ENCODE data around the gene CBR4.

Gene CBR4

DNA sequence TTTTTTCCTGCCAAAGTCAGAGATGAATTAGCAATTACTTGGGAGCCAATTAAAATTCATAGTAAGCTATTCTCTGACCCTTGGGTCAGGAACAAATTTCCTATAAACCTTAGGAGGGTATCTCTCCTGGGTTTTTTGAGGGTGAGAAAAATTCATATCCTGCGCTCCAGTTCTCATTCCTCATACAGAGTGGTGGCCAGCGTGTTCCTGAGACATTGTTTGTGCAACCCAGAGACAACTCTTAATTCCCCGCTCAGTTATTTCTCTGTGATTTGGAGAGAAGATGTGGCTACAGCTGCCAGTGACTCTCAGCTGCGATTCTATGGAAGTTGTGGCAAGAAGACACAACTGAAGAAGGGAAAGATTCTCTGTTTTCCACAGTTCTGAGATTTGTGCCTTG lies 37.9 kb upstream of the CBR4 start:
- no peak for TF ChIP-seq TAF1 (IDR thresholded peaks at IDR 0.05; ENCODE audit: borderline replicate concordance, insufficient read depth, low read length)
- no peak for TF ChIP-seq FOXP2 (optimal IDR thresholded peaks at IDR 0.05; ENCODE audit: borderline replicate concordance, extremely low read depth, extremely low read length, insufficient read depth)
- no peak for TF ChIP-seq SIN3A (IDR thresholded peaks at IDR 0.05; ENCODE audit: borderline replicate concordance, insufficient read depth, low read length)
- TF ChIP-seq POLR2AphosphoS5 (IDR thresholded peaks at IDR 0.05; ENCODE audit: low read depth, low read length): no peak
- TF ChIP-seq, protein P1, sequence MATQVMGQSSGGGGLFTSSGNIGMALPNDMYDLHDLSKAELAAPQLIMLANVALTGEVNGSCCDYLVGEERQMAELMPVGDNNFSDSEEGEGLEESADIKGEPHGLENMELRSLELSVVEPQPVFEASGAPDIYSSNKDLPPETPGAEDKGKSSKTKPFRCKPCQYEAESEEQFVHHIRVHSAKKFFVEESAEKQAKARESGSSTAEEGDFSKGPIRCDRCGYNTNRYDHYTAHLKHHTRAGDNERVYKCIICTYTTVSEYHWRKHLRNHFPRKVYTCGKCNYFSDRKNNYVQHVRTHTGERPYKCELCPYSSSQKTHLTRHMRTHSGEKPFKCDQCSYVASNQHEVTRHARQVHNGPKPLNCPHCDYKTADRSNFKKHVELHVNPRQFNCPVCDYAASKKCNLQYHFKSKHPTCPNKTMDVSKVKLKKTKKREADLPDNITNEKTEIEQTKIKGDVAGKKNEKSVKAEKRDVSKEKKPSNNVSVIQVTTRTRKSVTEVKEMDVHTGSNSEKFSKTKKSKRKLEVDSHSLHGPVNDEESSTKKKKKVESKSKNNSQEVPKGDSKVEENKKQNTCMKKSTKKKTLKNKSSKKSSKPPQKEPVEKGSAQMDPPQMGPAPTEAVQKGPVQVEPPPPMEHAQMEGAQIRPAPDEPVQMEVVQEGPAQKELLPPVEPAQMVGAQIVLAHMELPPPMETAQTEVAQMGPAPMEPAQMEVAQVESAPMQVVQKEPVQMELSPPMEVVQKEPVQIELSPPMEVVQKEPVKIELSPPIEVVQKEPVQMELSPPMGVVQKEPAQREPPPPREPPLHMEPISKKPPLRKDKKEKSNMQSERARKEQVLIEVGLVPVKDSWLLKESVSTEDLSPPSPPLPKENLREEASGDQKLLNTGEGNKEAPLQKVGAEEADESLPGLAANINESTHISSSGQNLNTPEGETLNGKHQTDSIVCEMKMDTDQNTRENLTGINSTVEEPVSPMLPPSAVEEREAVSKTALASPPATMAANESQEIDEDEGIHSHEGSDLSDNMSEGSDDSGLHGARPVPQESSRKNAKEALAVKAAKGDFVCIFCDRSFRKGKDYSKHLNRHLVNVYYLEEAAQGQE (IDR thresholded peaks at IDR 0.05; ENCODE audit: insufficient read depth in 1 of 2, low read depth in 2 of 2, low read length in 2 of 2): no peak

DNA sequence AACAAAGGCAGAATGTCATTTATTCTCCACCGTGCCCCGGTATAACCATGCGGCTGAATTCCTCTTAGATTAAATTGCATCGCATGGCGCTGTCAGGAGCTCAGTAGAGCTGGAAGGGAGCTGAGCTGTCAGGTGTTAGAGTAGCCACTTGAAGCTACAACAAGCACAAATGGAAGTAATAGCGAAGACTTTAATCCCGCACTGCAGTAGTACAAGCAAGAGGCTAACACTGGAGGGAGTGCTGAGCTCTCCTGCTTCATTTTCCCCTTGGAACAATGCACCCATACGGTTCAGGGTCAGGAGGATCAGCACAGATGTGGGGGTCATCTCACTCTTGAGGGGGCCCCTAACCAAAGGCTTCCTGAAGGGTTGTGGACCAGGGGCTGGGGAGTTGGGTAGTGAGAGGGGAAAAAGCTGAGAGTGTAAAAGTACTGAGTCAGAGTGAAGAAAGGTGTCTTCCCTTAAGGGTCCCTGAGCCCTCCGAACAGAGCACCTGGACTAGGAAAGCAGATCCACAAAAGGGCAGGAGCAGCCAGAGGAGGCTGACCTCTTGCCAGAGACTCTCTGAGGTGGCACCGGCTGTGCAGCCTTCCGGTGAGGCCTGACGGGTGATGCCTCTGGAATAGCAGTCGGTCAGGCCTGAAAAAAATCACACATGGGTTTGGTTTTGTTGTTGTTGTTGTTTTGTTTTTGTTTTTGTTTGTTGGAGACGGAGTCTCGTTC lies 36.0 kb upstream of the CBR4 start:
- TF ChIP-seq, protein P1 (IDR thresholded peaks at IDR 0.05; ENCODE audit: insufficient read depth in 1 of 2, low read depth in 2 of 2, low read length in 2 of 2): no peak
- TF ChIP-seq TAF1 (IDR thresholded peaks at IDR 0.05; ENCODE audit: borderline replicate concordance, insufficient read depth, low read length): no peak
- TF ChIP-seq SIN3A (IDR thresholded peaks at IDR 0.05; ENCODE audit: borderline replicate concordance, insufficient read depth, low read length): no peak
- no peak for TF ChIP-seq POLR2AphosphoS5 (IDR thresholded peaks at IDR 0.05; ENCODE audit: low read depth, low read length)
- TF ChIP-seq FOXP2 (optimal IDR thresholded peaks at IDR 0.05; ENCODE audit: borderline replicate concordance, extremely low read depth, extremely low read length, insufficient read depth): no peak

DNA sequence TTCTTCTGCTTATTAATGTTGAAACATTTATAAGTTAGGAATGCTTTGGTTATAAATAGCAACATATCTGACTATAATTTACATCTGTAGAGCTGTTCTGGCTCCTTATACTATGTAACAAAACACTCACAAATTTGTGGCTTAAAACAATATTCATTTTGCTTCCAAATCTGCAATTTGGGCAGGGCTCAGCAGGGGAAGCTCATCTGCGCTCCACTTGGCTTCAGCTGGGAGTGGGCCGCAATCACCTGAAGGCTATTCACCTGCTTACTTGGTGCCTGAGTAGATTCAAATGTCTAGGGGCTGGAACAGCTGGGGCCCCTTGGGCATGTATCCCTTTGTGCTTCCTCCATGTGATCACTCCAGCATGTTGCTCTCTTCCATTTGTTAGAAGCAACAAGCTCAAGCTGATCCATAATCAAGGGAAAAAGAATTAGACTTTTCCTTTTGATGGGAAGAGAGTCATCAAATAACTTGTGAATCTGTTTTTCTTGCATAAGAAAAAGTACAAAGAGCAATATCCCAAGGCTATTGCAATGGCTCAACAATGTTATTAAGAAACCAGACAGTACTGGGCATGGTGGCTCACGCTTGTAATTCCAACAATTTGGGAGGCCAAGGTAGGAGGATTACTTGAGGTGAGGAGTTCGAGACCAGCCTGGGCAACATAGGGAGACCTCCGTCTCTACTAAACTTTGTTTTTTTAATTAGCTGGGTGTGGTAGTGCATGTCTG lies 34.8 kb upstream of the CBR4 start:
- TF ChIP-seq FOXP2 (optimal IDR thresholded peaks at IDR 0.05; ENCODE audit: borderline replicate concordance, extremely low read depth, extremely low read length, insufficient read depth) (no peak), SIN3A (IDR thresholded peaks at IDR 0.05; ENCODE audit: borderline replicate concordance, insufficient read depth, low read length) (no peak), POLR2AphosphoS5 (IDR thresholded peaks at IDR 0.05; ENCODE audit: low read depth, low read length) (no peak), TAF1 (IDR thresholded peaks at IDR 0.05; ENCODE audit: borderline replicate concordance, insufficient read depth, low read length) (no peak)
- TF ChIP-seq, protein P1 (IDR thresholded peaks at IDR 0.05; ENCODE audit: insufficient read depth in 1 of 2, low read depth in 2 of 2, low read length in 2 of 2): no peak

DNA sequence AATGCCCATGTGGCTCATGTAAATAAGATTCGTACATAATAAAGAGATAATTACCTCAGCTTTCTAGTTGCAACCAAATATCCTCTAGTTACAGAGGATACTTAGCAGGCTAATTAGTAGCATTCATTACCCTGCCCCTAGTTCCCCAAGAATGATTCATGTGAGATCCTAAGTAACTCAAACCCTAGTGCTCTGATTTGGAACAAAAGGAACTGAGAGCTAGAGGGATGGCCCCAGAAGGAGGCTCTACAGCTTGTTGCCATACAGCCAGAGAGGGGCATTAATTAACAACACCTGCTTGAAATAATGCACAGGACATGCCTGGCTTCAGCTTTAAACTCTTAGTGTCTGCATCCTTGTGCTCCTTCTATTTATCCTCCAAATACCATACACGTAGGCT lies 32.6 kb upstream of the CBR4 start:
- TF ChIP-seq SIN3A (IDR thresholded peaks at IDR 0.05; ENCODE audit: borderline replicate concordance, insufficient read depth, low read length): no peak
- no peak for TF ChIP-seq TAF1 (IDR thresholded peaks at IDR 0.05; ENCODE audit: borderline replicate concordance, insufficient read depth, low read length)
- TF ChIP-seq, protein P1 (IDR thresholded peaks at IDR 0.05; ENCODE audit: insufficient read depth in 1 of 2, low read depth in 2 of 2, low read length in 2 of 2): no peak
- TF ChIP-seq FOXP2 (optimal IDR thresholded peaks at IDR 0.05; ENCODE audit: borderline replicate concordance, extremely low read depth, extremely low read length, insufficient read depth): no peak
- TF ChIP-seq POLR2AphosphoS5 (IDR thresholded peaks at IDR 0.05; ENCODE audit: low read depth, low read length): no peak
